ENCODE results near the gene NHSL2.

NHSL2 gene

DNA sequence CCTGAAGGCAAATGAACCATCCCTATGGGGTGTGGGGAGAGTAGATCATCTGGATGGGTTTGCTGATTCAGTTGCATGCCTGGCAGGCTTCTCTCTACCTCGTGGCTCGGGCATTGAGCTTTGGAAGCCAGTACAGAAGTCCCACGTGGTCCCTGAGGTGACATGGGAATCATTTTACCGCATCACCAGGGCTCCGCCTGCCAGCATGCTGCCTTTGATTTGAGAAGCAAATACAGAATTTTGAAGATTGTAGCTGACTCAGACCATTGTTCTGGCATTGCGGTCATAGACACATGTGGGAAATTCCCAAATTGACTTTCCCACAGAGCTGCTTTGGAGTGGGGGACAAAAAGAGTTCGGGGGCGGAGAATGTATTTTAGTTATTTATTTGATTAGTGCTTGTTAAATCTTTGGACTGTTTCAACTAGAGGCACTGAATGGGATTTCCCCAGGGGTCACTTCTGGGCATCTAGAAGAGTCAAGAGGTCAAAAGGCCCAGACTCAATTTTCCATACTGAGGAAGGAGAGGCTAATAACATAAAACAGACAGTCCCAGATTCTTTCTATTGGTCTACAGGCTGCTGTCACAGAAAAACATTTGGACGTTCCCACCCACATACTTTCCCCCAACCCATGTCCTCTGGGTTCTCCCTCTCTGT, 79.3 kb downstream of the NHSL2 start:
- DNase-seq (ENCODE audit: extremely low read depth in 1 of 2, low read depth in 1 of 2) = no peak

DNA sequence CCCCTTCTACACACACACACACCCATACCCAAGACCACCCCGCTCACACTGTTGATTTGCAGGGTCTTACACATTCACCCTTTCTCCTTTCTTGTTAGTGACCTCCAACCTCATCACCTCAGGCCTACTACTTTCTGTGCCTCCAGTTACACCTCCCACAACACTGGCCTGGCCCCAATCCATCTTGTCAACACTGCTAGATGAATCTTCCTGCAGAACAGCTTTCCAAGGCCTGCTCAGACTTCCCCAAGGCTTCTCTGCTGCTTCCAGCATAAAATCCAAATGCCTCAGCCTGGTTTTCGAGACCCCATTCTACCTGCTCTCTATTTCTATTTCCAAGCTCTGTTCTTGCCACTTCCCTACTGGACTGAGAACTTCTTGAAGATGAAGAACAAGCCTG, 79.9 kb downstream of the NHSL2 start:
- DNase-seq (ENCODE audit: extremely low read depth in 1 of 2, low read depth in 1 of 2) = no peak

DNA sequence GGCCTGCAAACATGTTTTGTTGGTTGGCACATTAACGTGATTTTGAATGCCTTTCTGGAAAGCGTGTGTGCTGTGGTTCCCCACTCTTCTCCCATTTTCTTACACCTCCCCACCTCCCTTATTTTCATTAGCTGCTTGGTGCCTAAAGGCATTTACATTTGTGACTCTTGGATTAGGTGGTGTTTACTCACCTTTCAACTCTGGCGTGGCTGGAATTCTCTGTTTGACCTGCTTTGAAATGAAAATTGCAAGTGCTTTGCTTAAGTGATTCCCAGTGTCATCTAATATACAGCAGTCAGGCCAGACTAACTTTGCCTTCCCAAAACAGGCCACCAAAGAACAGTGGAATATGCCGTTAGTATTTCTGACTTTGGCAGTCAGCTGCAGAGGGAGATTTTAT, 80.5 kb downstream of the NHSL2 start:
- no peak for DNase-seq (ENCODE audit: extremely low read depth in 1 of 2, low read depth in 1 of 2)

DNA sequence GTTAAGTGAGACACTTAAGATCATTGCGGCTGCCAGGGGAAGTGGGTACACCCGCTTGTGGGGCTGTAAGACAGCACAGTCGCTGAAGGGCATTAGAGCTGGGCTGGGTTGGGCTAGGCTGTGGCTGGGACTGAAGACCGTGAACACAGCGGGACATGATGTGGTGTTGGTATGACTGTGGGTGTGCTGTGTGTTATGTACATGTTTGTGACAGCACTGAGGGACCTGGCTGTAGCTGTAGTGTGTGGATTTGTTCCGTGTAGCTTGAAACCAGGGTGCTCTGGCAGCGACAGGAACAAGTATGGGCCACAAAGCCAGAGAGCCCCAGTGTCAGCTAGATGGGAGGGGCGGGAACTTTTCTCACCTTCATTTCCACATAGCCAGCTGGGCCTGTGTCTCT, 82.1 kb downstream of the NHSL2 start:
- peak; percentile 18 to 19 for DNase-seq (ENCODE audit: extremely low read depth in 1 of 2, low read depth in 1 of 2)

DNA sequence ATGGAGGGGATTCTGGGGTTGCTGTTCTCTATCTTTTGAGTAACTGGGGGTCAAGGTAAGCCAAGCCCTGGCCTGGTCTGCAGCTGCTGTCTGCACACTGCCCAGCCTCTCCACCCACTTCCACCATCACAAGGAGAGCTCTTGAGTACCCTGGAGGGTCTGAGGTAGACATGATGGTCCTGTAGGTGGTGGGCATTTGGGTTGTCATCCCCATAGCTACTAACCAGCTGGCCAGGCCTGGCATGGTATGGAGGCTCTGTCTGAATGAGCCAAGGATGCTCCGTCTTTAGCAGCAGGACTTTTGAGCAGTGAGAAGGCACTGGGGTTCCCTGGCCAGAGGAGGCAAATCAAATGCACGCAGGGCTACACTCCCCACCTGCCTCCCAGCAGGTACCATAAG, 82.7 kb downstream of the NHSL2 start:
- DNase-seq (ENCODE audit: extremely low read depth in 1 of 2, low read depth in 1 of 2) = no peak

DNA sequence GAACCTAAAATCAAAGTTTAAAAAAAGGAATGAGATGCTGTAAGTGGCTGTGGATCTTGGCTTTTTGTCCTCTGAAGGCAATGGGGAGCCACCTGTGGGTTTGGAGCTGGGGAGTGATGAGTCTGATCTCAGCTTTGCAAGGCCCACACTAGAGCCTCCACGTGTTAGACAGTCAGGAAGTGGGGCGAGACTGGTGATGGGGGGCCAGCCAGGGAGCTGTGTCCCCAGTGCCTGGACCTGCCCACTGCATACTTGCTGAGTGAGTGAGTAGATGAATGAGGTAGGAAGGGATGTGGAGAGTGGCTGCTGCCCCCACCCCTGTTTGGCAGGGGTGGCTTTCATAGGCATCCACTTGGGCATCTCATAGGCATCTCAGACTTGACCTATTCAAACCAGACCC, 84.0 kb downstream of the NHSL2 start:
- no peak for DNase-seq (ENCODE audit: extremely low read depth in 1 of 2, low read depth in 1 of 2)

DNA sequence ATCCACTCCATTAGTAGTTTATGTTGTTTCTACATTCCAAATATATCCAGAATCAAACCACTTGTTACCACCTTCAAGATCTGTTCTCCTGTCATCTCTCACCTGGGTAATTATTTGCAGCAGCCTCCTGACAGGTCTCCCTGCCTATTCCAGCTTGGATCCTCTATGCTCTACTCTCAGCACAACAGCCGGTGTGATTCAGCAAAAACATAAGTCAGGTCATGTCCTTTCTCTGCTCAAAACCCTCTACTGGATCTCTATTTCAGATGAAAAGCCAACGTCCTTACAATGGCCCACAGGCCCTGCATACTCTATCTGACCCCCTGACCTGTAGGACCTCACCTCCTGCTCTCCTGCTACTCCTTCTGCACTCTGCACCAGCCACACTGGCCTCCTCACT, 84.5 kb downstream of the NHSL2 start:
- no peak for DNase-seq (ENCODE audit: extremely low read depth in 1 of 2, low read depth in 1 of 2)

DNA sequence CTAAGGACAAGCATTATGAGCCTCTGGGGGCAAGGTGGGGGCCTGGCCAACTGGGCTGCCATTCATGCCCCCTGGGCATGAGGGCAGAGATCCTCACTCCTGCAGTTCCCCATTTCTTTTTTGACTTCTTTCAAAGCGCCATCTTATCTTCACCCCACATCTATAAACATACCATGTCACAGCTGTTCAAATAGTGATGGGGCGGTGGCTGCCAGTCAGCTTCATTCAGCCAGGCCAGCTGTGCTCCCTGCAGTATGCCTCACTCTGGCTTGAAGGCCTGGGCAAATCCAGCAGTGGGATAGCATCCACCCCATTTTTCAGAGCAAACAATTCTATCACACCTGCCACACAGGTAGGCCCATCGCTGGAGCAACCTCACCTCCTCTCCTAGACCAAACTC, 85.5 kb downstream of the NHSL2 start:
- DNase-seq (ENCODE audit: extremely low read depth in 1 of 2, low read depth in 1 of 2) = no peak

DNA sequence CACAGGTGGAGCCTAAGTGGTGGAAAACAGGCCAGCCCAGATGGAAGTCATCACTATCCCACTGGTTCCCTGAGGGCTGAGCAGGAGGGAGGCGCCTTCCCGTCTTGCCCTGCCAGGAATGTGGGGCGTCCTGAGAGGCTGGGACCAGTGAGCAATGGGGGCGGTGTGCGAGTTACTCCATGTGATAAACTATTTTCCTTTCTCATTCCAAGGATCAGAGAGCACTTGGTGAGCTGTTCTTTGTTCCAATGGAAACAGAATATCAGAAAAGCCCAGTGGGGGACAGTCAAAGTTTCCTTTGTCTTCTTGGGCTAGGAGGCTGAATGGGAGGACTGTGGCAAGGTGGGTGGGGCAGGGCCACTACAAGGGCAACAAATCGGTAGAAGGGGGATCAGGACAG, 86.2 kb downstream of the NHSL2 start:
- DNase-seq (ENCODE audit: extremely low read depth in 1 of 2, low read depth in 1 of 2) = no peak

DNA sequence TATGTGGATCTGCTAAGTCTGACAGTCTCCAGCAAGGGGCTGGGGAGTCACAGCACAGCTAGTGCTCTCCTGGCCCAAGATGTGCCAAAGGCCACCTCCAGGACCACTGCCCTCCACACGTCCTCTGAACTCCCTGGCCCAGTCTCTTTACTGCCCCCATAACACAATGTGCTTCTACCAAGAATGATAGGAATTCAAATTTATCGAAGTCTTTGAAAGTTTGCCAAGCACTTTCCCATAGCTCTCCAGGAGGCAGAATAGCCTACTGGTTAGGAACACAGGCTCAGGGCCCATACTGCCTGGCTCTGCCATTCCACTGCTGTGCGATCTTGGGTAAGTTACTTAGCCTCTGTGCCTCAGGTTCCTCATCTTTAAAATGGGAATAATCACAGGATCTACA, 86.7 kb downstream of the NHSL2 start:
- DNase-seq (ENCODE audit: extremely low read depth in 1 of 2, low read depth in 1 of 2) = no peak

DNA sequence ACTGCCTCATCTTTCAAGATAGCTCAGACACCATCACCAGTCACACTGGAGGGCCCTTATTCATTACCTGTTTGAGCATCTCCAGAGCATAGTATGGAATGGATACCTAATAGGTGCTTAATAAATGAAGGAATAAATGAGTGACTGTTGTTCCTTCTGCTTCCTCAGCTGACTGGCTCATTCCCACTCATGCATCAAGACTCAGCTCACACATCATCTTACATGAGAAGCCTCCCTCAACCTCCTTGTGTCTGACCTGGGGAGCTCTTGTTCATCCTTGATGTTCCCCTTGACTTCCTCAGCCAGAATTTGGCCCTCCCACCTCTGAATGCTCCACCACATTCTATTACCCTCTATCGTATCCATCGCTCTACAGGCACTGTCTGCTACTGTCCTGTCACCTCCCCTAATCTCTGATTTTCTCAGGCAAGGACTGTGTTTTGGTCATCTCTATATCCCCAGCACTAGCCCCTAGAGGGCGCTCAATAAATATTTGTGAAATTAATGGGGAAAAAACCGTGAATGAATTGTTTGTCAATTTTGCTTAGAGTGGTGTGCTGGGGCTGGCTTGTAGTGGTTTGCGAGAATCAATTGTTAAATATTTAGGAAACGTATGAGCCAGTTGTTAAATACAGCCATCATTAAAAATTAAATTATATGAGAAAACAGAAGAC, 88.3 kb downstream of the NHSL2 start:
- DNase-seq (ENCODE audit: extremely low read depth in 1 of 2, low read depth in 1 of 2) = no peak

DNA sequence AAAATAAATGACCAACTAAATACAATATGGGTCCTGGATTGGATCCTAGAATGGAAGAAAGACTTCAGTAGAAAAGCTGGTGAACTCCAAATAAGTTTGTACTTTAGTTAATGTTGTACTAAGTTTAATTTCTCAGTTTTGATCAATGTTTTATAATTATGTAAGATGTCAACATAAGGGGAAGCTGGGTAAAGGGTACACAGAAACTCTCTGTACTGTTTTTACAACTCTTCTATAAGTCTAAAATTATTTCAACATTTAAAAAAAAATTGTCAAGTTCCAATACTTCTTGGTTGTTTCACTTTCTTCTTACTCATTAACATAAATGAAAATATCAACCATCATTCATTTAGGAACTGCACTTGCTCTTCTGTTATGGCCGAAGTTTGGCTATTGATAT, 88.9 kb downstream of the NHSL2 start:
- DNase-seq (ENCODE audit: extremely low read depth in 1 of 2, low read depth in 1 of 2) = no peak

DNA sequence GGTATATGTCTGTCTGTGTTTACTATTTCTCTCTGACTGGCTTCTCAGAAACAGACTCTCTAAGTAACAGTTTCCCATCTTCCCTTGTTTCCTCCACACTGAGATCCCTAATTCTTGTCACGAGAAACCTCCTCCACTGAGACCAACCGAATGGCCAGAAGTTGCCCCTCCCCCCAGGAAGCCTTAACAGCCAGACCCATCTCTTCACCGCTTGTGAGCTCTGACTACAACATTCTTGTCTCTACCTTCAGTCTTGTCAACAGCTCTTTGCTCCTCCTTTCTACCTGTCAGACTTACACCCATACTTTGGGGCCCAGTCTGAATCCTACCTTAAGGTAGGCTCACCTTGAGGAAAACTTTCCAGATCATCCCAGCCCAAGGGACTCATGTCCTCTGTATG, 90.8 kb downstream of the NHSL2 start:
- DNase-seq (ENCODE audit: extremely low read depth in 1 of 2, low read depth in 1 of 2) = no peak

DNA sequence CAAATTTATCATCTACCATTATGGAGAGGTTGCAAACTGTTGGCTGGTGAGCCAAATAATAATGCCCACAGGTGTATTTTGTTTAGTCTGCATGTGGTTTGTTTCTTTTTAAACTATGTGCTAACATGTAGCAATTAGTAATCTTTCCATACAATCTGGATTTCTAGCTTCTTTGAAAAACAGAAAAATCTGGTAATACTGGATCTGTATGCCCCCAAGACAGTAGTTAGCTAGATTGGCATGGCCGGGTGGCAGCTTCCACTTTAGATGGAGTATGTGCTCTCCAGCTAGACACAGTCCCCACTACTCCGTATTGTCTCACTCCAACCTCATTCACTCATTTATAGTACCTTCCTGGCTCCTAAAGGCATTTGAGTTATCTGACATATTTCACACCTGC, 91.3 kb downstream of the NHSL2 start:
- DNase-seq (ENCODE audit: extremely low read depth in 1 of 2, low read depth in 1 of 2) = no peak

DNA sequence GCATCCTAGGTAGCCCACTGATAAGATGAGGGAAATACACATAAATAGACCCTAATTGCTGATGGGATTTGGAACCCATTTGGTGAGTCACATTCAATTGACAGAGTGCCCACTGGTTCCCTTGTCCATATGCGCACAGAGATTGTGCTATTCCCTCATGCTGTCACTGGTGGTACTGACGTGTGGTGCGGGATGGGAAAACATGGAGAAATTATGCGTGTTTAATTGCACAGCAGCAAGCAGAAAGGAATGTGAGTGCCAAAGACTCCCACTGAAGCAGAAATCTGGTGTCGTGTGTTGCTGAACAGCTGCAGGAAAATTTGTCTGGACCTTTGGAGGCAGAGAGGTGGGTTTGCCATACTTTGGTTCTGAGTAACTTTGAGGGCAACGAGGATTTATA, 92.2 kb downstream of the NHSL2 start:
- DNase-seq (ENCODE audit: extremely low read depth in 1 of 2, low read depth in 1 of 2) = no peak

DNA sequence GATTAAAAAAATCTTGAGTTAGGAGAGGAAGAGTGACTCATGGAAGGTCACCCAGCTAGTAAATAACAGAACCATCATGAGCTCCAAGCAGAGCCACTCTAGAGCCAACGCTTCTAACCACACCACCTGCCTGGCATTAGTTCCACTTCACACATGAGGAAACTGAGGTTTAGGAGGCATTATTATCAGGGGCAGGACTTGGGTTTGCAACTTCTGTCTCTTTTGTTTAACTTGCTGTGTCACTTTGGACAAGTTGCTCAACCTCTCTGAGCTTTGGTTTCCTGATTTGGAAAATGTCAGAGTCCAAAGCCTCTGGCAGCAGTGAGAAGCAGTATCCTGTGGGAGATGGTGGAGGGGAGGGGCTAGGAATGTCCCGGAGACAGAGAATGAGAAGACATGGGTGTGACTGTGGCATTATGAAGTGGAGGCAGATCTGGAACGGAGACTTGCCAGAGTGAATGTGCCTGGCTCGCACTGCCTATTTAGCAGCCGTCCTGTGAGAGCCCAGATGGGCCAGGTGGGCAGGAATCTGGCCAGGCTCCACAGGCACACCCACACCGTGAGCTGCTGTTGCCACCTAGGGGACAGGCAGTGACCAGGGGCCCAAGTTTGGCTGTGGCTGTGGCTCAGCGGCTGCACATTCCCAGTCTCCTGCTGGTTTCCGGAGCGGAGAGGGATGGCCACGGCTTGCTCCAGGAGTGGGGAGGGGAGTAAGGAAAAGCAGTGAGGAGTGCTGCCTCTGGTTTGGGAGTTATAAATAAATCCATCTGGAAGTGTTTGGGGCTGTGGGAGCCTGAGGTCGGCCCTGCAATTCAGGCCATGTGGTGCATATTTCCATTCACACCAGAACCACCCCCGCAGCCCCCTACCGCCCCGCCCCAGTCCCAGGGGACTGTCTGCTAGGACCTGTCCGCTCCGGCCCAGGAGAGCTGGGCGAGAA, 93.4 kb downstream of the NHSL2 start:
- no peak for DNase-seq (ENCODE audit: extremely low read depth in 1 of 2, low read depth in 1 of 2)

DNA sequence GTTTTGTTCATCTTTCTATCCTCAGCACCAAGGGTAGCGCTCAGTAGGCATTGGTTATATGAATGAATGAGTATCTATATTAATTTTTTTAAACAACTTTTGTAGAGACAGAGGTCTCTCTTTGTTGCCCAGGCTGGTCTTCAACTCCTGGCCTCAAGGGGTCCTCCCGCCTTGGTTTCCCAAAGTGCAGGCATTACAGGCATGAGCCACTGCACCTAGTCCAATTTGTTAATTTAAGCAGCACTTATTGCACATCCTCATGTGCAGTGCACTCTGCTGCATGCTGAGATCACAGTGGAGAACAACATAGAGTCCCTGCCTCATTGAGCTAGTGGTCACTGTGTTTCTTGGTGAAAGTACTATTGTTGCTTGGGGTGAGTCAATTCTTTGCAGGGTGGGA, 94.4 kb downstream of the NHSL2 start:
- no peak for DNase-seq (ENCODE audit: extremely low read depth in 1 of 2, low read depth in 1 of 2)

DNA sequence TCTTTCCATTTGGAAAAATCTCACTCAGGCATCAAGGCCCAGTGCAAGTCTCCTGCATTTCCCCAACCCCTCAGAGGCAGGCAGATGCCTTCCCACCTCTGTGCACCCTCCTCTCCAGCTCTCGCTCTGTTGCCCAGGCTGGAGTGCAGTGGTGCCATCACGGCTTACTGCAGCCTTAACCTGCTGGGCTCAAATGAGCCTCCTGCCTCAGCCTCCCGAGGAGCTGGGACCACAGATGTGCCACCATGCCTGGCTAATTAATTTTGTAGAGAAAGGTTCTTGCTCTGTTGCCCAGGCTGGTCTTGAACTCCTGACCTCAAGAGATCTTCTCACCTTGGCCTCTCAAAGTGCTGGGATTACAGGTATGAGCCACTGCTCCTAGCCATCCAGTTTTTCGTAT, 95.8 kb downstream of the NHSL2 start:
- DNase-seq (ENCODE audit: extremely low read depth in 1 of 2, low read depth in 1 of 2) = no peak

DNA sequence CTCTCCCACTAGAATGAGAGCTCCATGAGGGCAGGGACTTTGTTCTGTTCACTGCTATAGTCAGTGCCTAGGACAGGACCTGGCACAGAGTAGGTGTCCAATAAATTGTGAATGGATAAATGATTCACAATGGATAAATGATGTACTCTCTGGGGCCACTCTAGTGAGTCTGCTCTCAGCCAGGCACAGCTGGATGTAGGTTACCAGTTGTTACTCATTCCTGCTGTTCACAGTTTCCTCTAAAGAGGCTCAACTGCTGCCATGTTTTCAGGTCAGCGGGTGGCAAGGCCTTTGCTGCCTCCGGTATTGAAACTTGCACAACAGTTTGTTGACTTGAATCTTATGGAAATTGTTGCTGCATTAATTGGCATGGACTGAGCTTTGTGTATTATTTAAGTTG, 99.1 kb downstream of the NHSL2 start:
- DNase-seq (ENCODE audit: extremely low read depth in 1 of 2, low read depth in 1 of 2) = no peak

DNA sequence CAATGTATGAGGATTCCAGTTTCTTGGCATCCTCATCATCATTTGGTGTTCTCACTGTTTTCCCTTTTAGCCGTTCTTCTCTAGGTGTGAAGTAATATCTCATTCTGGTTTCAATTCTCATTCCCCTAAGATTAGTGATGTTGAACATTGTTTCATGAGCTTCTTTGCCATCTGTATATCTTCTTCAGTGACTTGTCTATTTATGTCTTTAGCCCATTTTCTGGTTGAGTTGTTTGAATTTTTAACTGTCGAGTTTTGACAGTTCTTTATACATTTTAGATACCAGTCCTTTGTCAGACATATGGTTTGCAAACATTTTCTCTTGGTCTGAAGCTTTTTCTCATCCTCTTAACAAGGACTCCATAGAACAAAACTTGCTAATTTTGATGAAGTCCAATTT, 101.1 kb downstream of the NHSL2 start:
- DNase-seq (ENCODE audit: extremely low read depth in 1 of 2, low read depth in 1 of 2) = no peak

DNA sequence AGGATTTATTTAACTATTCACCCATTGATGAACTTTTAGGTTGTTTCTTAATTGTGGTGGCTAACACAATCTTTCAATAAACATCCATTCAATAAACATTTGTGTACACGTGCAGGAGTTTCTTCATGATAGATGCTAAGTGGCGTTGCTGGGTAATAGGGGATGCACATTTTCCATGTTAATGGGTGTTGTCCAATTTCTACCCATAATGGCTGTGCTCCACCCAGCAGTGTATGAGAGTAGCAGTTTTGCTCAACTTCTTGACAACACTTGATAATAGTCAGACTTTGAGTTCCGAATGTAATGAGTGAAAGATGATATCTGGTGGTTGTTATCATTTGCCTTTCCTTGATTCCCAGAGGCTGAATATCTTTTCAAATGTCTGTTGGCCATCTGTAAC, 104.7 kb downstream of the NHSL2 start:
- DNase-seq (ENCODE audit: extremely low read depth in 1 of 2, low read depth in 1 of 2) = no peak

Data from activated CD8-positive, alpha-beta memory T cell treated with anti-CD3 and anti-CD28 coated beads for 1 hour (primary cell).